Keratinocyte (primary cell): ENCODE results near the gene TALDO1.

Source experiments
- EZH2 ChIP-seq: IDR thresholded peaks from one replicate; pipeline ENCODE4 v1.6.1; 2012; ENCODE audit warnings: inconsistent platforms, mild to moderate bottlenecking, low read length, moderate library complexity
- TF ChIP-seq, protein P1 (sequence below), 3 experiments: IDR thresholded peaks in 1 of 3; conservative IDR thresholded peaks in 1 of 3; optimal IDR thresholded peaks in 1 of 3; 2 replicates in 2 of 3; 3 replicates in 1 of 3; pipeline versions ENCODE3 to v1.5.1; 2011; ENCODE audit warnings: low read length in 3 of 3, mild to moderate bottlenecking in 3 of 3, moderate library complexity in 2 of 3, control low read depth in 1 of 3, inconsistent platforms in 1 of 3; ENCODE audit not compliant: insufficient read depth in 2 of 3; ENCODE audit errors: extremely low read depth in 1 of 3

DNA sequence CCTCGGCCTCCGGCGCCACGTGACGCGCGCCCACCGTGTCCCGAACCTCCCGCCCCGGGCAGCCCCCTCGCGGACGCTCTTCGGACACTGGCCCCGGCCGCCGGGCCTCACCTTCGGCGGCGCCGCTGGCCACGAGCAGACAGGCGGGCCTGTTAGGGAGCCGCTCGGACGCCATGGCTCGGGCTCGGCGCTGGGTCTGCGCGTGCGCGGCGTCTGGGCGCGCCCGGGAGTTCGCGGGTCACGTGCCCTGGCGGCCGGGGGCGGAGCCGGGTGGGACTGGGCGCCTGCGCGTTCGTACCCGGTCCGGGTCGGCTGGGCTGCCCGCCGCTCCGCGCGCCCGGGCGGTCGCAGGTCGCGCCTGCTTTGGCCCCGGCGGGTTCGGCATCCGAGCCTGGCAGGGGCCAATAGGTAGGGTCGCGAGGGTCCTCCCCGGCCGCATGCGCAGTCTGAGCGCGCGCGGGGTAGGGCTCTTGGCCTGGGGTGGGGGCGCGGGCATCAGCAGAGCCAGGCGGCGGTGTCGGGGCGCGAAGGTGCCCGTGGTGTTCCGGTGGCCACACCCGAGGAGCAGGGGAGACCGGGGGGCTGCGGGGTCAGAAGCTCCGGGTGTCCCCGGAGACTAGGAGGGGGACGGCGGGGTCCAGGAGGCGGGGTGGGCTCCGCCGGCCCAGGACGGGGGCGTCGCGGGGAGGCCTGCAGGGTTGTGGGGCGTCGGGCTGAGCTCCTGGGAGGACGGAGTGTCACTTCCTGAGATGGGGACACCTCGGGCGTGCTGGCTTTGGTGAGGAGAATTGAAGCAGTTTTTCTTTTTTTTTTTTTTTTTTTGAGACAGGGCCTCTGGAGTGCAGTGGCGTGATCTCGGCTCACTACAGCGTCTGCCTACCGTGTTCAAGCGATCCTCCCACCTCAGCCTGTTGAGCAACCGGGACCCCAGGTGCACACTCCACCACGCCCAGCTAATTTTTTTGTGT lies 30.3 kb downstream of the TALDO1 start, which contains the start of gene GATD1:
- TF ChIP-seq, protein P1, sequence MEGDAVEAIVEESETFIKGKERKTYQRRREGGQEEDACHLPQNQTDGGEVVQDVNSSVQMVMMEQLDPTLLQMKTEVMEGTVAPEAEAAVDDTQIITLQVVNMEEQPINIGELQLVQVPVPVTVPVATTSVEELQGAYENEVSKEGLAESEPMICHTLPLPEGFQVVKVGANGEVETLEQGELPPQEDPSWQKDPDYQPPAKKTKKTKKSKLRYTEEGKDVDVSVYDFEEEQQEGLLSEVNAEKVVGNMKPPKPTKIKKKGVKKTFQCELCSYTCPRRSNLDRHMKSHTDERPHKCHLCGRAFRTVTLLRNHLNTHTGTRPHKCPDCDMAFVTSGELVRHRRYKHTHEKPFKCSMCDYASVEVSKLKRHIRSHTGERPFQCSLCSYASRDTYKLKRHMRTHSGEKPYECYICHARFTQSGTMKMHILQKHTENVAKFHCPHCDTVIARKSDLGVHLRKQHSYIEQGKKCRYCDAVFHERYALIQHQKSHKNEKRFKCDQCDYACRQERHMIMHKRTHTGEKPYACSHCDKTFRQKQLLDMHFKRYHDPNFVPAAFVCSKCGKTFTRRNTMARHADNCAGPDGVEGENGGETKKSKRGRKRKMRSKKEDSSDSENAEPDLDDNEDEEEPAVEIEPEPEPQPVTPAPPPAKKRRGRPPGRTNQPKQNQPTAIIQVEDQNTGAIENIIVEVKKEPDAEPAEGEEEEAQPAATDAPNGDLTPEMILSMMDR (optimal IDR thresholded peaks at IDR 0.05 in 1 of 3, IDR thresholded peaks at IDR 0.05 in 1 of 3, conservative IDR thresholded peaks at IDR 0.05 in 1 of 3; ENCODE audit: extremely low read depth in 1 of 3, insufficient read depth in 2 of 3, low read length in 3 of 3), result no peak
- TF ChIP-seq EZH2, result no peak
